GM23338 (cell line): ENCODE data around the gene RGL1. TPM values are rescaled to one million over a fixed set of nuclear protein-coding genes. Genes with fewer than 3 reads are reported as not detected.

ENCODE experiments used
- ATAC-seq: fragments of 200-7000 bp; cut with Tn5 transposase; 3 replicates; pipeline ENCODE4 v1.9.1; 2020
- DNase-seq: peaks from one replicate; pipeline ENCODE4 v3.0.0-alpha.2; 2015; ENCODE audit warnings: low spot score
- H2AFZ ChIP-seq: fragments of 200-600 bp; sonication (generic); 2 replicates; pipeline ENCODE4 v1.8.0; 2016; ENCODE audit warnings: antibody characterized with exemption, mild to moderate bottlenecking, moderate library complexity
- H3F3A ChIP-seq: fragments of 200-600 bp; sonication (generic); replicated peaks from 2 replicates; pipeline ENCODE4 v1.8.0; 2017; ENCODE audit warnings: antibody characterized with exemption, mixed run types, low read depth
- H3K27ac ChIP-seq: fragments of 200-600 bp; sonication (generic); 2 replicates; pipeline ENCODE4 v1.6.1; 2016; ENCODE audit warnings: low read depth
- H3K27me3 ChIP-seq: fragments of 200-600 bp; sonication (generic); 2 replicates; pipeline ENCODE4 v1.8.0; 2016; ENCODE audit warnings: mild to moderate bottlenecking, mixed run types, moderate library complexity; ENCODE audit not compliant: insufficient read depth
- H3K36me3 ChIP-seq: fragments of 200-600 bp; sonication (generic); 2 replicates; pipeline ENCODE4 v1.8.0; 2016; ENCODE audit warnings: mild to moderate bottlenecking; ENCODE audit not compliant: insufficient read depth
- H3K4me1 ChIP-seq: fragments of 200-600 bp; sonication (generic); 2 replicates; pipeline ENCODE4 v1.8.0; 2016; ENCODE audit warnings: mild to moderate bottlenecking, moderate library complexity; ENCODE audit not compliant: insufficient read depth
- H3K4me2 ChIP-seq: fragments of 200-600 bp; sonication (generic); 2 replicates; pipeline ENCODE4 v1.7.1; 2017; ENCODE audit warnings: mixed run types
- H3K4me3 ChIP-seq: fragments of 200-600 bp; sonication (generic); 2 replicates; pipeline ENCODE4 v1.6.1; 2016; ENCODE audit warnings: mixed run types
- H3K79me2 ChIP-seq: fragments of 200-600 bp; sonication (generic); replicated peaks from 2 replicates; pipeline ENCODE4 v1.8.0; 2017; ENCODE audit warnings: mild to moderate bottlenecking; ENCODE audit not compliant: insufficient read depth
- H3K9me2 ChIP-seq: fragments of 200-600 bp; sonication (generic); 2 replicates; pipeline ENCODE4 v1.8.0; 2017; ENCODE audit not compliant: insufficient read depth
- H4K20me1 ChIP-seq: fragments of 200-600 bp; sonication (generic); replicated peaks from 2 replicates; pipeline ENCODE4 v1.8.0; 2017; ENCODE audit warnings: mild to moderate bottlenecking; ENCODE audit not compliant: insufficient read depth
- H3K27ac Mint-ChIP-seq: 2 replicates; pipeline ENCODE4 v1.8.0; 2020; ENCODE audit warnings: inconsistent platforms, mild to moderate bottlenecking, moderate library complexity, mixed read lengths
- H3K27me3 Mint-ChIP-seq: 3 replicates; pipeline ENCODE4 v1.8.0; 2022; ENCODE audit warnings: low read depth, mild to moderate bottlenecking, moderate library complexity, mixed read lengths, inconsistent platforms; ENCODE audit not compliant: insufficient read depth, poor library complexity
- H3K36me3 Mint-ChIP-seq: 3 replicates; pipeline ENCODE4 v1.8.0; 2021; ENCODE audit warnings: low read depth, mild to moderate bottlenecking, inconsistent platforms, moderate library complexity, mixed read lengths
- H3K4me1 Mint-ChIP-seq: 3 replicates; pipeline ENCODE4 v1.8.0; 2020; ENCODE audit warnings: mild to moderate bottlenecking, inconsistent platforms, mixed read lengths
- H3K4me3 Mint-ChIP-seq: 3 replicates; pipeline ENCODE4 v1.8.0; 2021; ENCODE audit warnings: moderate library complexity, mild to moderate bottlenecking, inconsistent platforms, mixed read lengths
- H3K9me3 Mint-ChIP-seq: 3 replicates; pipeline ENCODE4 v1.8.0; 2020; ENCODE audit warnings: moderate library complexity, mild to moderate bottlenecking, inconsistent platforms, mixed read lengths
- CREB1 ChIP-seq: fragments of 250-450 bp; sonication (Bioruptor Pico); IDR thresholded peaks from 2 replicates; pipeline ENCODE4 v1.5.0; 2020; ENCODE audit warnings: low read depth, mild to moderate bottlenecking, moderate library complexity
- ETS1 ChIP-seq: IDR thresholded peaks from 2 replicates; pipeline ENCODE4 v1.6.1; 2016; ENCODE audit warnings: antibody characterized with exemption
- EZH2 ChIP-seq: fragments of 200-600 bp; sonication (generic); IDR thresholded peaks from one replicate; pipeline ENCODE4 v1.8.0; 2017; ENCODE audit warnings: antibody characterized with exemption, mild to moderate bottlenecking, low read depth; ENCODE audit not compliant: unreplicated experiment
- EZH2phosphoT487 ChIP-seq: fragments of 200-600 bp; sonication (generic); IDR thresholded peaks from one replicate; pipeline ENCODE4 v1.8.1; 2018; ENCODE audit warnings: antibody characterized with exemption; ENCODE audit not compliant: unreplicated experiment
- JUNB ChIP-seq: IDR thresholded peaks from one replicate; pipeline ENCODE4 v1.6.1; 2016; ENCODE audit warnings: antibody characterized with exemption; ENCODE audit not compliant: unreplicated experiment
- NANOG ChIP-seq: IDR thresholded peaks from 2 replicates; pipeline ENCODE4 v1.6.1; 2016; ENCODE audit warnings: antibody characterized with exemption, borderline replicate concordance
- STAT1 ChIP-seq: IDR thresholded peaks from one replicate; pipeline ENCODE4 v1.6.1; 2016; ENCODE audit warnings: antibody characterized with exemption; ENCODE audit not compliant: unreplicated experiment
- ZNF331 ChIP-seq: fragments of 250-450 bp; sonication (Bioruptor Pico); IDR thresholded peaks from 2 replicates; pipeline ENCODE4 v1.5.0; 2020; ENCODE audit warnings: low read depth, mild to moderate bottlenecking, moderate library complexity
- ZNF462 ChIP-seq: fragments of 250-450 bp; sonication (Bioruptor Pico); IDR thresholded peaks from 2 replicates; pipeline ENCODE4 v1.5.0; 2020; ENCODE audit warnings: mild to moderate bottlenecking, moderate library complexity
- polyA plus RNA-seq: library from polyadenylated mRNA; unstranded; fragments of >200 nt; fragmentation: Nextera tagmentation; extraction: Ambion mirVana; gene quantifications from 2 replicates; pipeline ENCODE4 v1.2.1, GENCODE V29; 2016
- total RNA-seq: library from RNA; depleted of rRNA; stranded (reverse); fragments of >200 nt; shearing (Covaris generic); gene quantifications from 2 replicates; pipeline ENCODE4 v1.2.3, GENCODE V29; 2014
- TF ChIP-seq, protein P1 (sequence below): IDR thresholded peaks from one replicate; pipeline ENCODE4 v1.6.1; 2018; ENCODE audit warnings: antibody characterized with exemption; ENCODE audit not compliant: unreplicated experiment

RGL1 gene
- total and polyA plus RNA-seq, 2 experiments from 2014 or later: 0.91 to 2.6 TPM

DNA sequence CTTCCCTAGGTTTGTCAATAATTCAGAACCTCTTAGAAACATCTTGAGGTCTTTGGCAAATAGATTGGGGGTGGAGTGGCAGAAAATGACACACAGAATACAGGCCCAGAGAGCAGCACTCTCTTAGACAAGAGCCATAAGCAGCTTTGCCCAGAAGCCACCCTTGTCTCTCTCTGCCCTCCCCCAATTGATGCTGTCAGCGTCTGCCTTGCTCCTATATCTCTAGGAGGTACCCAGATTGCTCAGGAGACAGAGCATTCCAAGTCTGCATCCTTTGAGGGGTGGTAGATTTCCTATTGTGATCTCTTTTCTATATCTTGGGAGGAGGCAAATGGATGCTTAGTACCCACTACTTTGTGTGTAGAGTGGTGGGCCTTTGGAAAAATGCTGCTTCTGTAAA, 1.8 kb downstream of the RGL1 start (continued):
- TF ChIP-seq EZH2 (no peak), NANOG (no peak), ZNF331 (CRISPR knock-in tag) (no peak), STAT1 (no peak), JUNB (no peak)
- TF ChIP-seq, protein P1, sequence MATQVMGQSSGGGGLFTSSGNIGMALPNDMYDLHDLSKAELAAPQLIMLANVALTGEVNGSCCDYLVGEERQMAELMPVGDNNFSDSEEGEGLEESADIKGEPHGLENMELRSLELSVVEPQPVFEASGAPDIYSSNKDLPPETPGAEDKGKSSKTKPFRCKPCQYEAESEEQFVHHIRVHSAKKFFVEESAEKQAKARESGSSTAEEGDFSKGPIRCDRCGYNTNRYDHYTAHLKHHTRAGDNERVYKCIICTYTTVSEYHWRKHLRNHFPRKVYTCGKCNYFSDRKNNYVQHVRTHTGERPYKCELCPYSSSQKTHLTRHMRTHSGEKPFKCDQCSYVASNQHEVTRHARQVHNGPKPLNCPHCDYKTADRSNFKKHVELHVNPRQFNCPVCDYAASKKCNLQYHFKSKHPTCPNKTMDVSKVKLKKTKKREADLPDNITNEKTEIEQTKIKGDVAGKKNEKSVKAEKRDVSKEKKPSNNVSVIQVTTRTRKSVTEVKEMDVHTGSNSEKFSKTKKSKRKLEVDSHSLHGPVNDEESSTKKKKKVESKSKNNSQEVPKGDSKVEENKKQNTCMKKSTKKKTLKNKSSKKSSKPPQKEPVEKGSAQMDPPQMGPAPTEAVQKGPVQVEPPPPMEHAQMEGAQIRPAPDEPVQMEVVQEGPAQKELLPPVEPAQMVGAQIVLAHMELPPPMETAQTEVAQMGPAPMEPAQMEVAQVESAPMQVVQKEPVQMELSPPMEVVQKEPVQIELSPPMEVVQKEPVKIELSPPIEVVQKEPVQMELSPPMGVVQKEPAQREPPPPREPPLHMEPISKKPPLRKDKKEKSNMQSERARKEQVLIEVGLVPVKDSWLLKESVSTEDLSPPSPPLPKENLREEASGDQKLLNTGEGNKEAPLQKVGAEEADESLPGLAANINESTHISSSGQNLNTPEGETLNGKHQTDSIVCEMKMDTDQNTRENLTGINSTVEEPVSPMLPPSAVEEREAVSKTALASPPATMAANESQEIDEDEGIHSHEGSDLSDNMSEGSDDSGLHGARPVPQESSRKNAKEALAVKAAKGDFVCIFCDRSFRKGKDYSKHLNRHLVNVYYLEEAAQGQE: no peak

GRCh38 chr1:183807549-183808168, 2.7 kb downstream of the RGL1 start:
- DNase-seq: no peak
- peaks cover 26% of the 10 kb centered on the region for H3K4me1 ChIP-seq
- ATAC-seq: no peak
- H3K4me1 Mint-ChIP-seq: peaks cover 30% of the 10 kb centered on the region
- H3K27me3 Mint-ChIP-seq: peaks cover 16% of the 10 kb centered on the region
- H3K27ac Mint-ChIP-seq: no peak overlapping the region
- no peak overlapping the region for H3K4me2 ChIP-seq
- no peaks in the 10 kb centered on the region for H4K20me1 ChIP-seq
- TF ChIP-seq ZNF331 (CRISPR knock-in tag): no peak
- no peak for TF ChIP-seq CREB1 (CRISPR knock-in tag)
- TF ChIP-seq, protein P1: no peak
- TF ChIP-seq NANOG: no peak
- TF ChIP-seq ETS1: no peak
- TF ChIP-seq JUNB: no peak
- no peak for TF ChIP-seq EZH2phosphoT487
- no peak for TF ChIP-seq STAT1
- no peak for TF ChIP-seq ZNF462 (CRISPR knock-in tag)
- H3K27me3 ChIP-seq: peaks cover 28% of the 10 kb centered on the region
- no peaks in the 10 kb centered on the region for H3K9me3 Mint-ChIP-seq
- no peaks in the 10 kb centered on the region for H3K9me2 ChIP-seq
- H3K27ac ChIP-seq: no peak overlapping the region
- H2AFZ ChIP-seq: no peak overlapping the region
- H3K79me2 ChIP-seq: no peaks in the 10 kb centered on the region
- H3F3A ChIP-seq: 0 out of 2 replicates have a peak, but pooled peaks cover 2% of the 10 kb centered on the region
- no peaks in the 10 kb centered on the region for H3K36me3 ChIP-seq
- no peaks in the 10 kb centered on the region for H3K36me3 Mint-ChIP-seq
- no peak overlapping the region for H3K4me3 Mint-ChIP-seq
- H3K4me3 ChIP-seq: no peak overlapping the region
